NCI-H345 treated with DMSO at 0.1 percent for 48 hours (cell line): ENCODE data around the gene DUSP3.

Experiments used
- DNase-seq: peaks from one replicate; lab custom pipeline; 2025; ENCODE audit not compliant: unreplicated experiment; lab: John Stamatoyannopoulos, UW

DUSP3 gene

DNA sequence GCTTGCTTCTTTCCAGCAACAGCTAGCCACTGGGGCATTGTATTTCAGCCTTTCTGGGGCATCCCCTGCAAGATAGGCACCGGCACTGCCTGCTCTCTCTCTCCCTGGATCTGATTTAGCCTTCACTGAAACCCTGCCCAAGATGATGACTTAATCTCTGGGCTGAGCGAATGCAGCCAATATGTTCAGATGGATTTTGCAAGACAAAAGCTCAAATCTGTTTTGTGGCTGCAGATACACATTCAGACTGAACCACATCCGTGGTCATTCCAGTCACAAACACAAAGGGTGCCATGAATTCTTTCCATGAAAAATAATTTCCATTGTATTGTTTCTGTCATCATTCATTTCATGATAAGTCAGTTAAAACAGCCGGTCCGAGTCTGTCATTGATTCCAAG lies 44.4 kb downstream of the DUSP3 start:
- DNase-seq = no peak

DNA sequence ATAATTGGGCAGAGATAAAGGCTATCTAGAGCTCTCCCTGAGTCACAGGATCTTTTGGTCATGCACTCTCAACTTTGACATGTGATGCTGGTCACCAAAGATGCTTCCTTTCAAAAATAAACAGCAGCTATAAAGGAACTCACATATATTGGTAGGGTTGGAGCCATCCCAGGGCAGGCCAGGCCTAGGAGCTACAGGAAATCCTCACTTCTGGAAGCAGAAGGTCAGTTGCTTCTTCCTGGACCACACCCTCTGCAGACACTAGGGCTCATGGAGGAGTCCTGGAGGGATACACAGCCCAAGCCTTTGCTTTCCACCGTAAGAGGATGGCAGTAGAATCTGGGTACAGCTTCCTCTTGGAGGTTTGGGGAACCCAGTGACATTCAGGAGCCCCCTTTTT lies 44.8 kb downstream of the DUSP3 start:
- no peak for DNase-seq

DNA sequence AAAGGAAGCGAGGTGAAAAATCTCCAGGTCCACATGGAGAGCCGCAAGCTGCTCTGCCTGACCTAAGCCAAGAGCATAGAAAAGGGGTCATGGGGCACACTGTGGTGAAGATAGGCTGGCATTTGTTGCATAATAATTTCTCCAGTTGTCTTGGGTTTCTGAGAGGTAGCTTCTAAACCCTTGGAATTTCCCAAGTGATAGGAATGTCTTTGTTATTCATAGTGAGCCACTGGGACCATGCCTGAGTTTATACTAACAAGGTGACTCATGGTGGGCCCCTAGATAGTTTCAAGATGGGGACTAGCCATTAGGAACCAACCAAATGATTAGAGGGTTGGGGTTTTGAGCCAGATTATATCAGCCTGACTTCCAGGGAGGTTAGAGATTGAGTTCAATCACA lies 45.8 kb downstream of the DUSP3 start:
- no peak for DNase-seq

DNA sequence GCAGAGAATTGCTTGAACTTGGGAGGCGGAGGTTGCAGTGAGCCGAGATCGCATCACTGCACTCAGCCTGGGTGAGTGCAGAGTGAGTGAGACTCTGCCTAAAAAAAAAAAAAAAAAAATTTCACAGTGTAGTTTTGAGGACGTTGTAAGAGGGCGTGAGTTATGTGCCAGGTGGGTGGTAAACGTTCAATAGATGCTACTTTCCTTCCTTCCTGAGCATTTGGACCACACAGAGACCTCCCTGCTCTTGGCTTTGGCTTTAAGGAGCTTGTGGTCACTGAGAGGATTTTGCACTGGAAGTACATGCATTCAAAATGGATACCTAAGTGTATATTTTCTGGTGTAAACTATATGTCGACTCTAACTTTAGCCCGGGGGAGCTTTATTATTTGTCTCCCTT lies 50.7 kb downstream of the DUSP3 start:
- DNase-seq = no peak

DNA sequence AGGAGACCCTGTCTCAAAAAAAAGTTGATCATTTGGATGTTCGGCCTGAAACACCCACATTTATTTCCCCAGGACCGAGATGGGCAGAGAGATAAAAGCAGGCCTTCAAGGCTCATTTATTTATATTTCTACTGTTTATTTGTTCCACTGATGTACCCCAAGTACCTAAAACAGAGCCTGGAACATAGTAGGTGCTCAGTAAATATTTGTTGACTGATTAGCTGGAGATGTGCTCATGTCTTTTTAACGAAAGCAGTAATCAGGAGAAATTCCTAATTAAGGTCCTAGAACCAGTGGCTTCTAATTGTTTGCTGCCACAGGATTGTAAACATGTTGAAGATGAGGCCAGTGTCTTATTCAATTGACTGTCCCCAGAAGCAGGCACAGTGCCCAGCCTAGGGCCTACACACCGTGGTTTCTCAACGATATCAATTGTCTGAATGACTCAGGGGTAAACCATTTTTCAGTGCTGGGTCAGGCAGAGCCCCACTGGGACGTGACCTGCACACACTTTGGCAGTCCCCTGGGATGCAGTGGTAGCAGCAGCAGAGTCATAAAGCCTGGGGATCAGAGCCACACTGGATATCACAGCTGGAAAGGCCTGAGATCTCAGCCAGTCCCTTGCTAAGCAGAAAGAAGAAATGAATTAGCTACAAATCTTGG lies 54.9 kb downstream of the DUSP3 start:
- DNase-seq = no peak

DNA sequence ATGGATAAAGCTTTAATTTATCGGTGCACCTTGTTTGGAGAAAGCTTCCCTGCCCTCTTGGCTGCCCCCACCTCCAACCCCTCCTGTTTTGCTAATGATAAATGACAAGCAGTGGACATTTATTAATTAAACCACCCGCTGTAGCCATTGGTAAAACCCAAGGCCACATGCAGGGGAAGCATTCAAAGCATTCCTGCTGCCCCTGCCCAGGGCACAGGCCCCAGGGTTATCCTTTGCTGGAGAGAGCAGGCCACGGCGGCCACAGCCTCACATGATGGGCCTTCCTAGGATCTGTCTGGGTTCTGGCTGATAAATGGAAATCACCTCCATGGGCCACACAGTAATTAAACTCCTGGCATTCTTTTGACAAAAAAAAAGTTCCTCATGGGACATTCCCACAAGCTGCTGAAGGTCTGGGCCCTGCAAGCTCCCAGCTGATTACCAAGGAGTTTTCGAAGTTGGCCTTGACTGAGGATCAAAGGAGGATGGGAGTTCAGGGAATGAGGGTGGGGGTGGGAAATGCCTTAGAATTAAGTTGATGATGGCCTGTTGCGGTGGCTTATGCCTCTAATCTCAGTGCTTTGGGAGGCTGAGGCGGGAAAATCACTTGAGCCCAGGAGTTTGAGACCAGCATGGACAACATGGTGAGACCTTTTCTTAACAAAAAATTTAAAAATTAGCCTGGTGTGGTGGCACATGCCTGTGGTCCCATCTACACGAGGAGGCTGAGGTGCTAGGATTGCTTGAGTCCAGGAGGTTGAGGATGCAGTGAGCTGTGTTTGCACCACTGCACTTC lies 55.7 kb downstream of the DUSP3 start:
- DNase-seq = no peak

DNA sequence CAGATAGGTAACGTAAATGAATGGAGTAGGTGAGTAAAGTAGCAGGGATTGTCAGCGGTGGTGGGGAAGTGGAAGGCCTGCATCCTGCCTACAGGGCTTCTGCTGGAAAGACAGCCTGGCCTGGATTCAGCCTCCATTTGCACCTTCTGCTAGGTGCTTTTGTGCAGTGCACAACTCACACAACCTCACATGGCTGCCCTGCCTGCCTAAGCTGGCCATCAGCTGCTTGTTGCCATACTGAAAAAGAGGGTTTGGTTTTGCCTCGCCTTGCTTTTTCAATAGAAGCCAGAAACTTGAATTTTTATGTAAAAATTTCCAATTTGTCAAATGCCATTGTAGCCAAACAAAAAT lies 56.5 kb downstream of the DUSP3 start:
- no peak for DNase-seq

DNA sequence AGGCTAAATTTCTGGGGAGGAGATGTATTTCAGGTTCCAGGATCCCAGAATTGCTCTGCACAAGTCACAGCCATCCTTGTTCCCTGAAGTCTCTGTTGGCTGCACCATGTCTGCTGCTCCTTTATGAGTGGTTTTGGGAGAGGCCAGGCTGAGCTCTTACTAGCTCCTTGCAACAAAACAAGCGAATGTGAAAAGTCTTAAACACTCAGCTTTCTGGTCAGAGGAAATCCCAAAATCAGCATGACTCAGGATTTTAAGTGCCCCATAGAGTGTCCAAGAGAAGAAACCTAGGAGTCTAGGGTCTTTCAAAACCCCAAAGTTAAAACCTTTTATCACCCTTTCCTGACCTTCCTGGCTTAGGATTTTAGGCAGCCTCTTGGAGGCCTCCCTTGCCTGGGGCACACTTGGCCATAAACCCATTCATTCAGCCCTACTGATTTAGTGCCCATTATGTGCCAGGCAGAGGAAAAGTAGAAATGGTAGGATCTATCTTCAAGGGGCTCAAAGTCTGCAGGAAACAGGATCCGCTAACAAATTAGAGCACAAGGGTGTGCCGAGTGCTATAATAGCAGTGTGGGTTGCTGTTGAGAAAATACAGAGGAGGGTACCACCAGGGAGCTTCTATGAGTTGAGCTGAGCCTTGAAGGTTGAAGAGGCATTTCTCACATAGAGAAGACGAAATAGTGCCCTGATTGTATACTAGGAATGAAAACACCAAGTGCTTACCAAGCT lies 57.1 kb downstream of the DUSP3 start:
- no peak for DNase-seq

DNA sequence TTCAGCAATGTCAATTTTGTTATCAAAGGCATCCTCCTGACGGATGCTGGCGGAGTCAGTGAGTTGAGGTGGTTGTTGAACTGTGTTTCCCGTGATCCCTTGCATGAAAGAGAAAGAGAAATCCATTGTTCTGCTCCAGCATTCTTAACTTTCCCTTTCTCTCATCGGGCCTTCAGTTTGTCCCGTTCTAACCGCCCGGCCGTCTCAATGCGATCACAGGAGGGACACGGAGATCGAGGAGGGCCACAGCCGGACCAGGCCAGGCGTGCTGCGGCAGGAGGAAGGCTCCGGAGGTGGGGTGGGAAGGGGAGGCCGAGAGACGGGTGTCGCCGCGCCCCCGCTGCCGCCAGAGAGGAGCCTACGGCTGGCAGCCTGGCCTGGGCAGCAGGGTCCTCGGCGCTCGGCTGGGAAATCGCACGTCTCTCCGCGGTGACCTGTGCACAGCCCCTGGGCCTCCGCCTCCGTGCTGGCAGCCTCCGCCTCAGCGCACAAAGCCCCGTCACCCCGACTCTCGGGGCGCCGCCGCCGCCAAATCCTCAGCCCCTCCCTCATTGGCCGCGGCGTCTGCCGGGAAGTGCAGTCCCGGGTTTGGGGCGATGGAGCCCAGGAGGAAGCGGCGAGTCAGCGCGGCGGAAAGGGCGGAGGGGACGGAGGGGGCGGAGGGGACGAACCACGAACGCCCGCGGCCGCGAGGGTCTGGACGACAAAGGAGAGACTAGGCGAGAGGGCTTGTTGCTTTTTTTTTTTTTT lies 58.3 kb downstream of the DUSP3 start:
- DNase-seq = no peak

DNA sequence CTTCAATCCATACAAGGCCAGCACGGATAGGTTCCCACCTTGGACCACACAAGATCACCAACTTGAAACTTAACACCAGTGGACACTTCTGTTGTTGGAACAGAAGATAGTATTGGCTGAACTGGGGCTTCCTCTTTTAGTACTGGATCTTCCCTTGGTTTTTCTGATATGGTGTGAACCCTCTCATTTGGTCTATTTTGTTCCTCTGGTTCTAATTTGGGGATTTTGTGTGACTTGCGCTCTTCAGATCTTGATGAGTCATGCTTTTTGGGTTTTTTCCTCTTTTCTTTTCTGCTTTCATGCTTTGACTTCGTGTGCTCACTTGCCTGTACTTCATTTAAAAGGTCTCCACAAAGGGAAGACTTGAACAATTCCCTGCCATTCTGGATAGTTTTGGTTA lies 59.2 kb downstream of the DUSP3 start:
- no peak for DNase-seq

DNA sequence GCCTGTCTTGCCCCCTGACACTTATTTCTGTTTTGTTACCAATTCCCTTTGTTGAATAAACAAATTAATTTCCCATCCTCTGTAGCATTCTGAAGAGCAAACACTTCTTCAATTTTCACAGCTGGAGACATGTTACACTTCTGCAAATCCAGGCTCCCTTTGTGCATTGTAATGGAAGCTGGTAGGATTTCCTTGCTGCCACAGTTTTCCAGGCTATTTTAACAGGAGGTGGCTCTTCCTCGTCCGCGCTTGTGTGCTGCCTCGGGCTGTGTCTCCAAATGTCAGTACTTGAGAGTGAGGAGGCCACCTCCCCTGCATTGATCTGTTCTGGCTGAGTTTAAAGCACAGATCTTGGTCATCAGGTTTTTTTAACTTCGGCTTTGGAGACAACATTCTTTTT lies 60.2 kb downstream of the DUSP3 start:
- DNase-seq = peak; percentile 33

DNA sequence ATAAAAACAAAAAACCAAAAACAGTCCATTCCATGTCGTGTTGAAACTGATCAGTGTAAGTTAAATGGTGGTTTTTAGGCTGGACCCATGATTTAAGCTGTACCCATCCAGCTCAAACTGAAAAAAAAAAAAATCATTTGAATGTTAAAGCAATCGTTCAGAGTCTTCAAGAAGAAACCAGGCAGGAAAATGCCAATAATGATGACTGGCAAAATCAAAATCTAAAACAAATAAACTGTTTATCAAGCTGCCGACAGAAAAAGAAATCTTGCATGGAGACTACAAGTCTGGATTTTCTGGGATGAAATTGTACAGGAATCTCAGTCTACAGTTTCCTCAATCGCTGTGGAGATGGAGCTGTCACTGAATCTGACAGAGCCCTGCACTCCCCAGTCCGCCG lies 60.9 kb downstream of the DUSP3 start:
- DNase-seq = no peak
